ENCODE measurements around the gene PTDSS2. TPM values are rescaled to one million over a fixed set of nuclear protein-coding genes. Genes with fewer than 3 reads are reported as not detected.

The PTDSS2 gene
- total RNA-seq, 1 donor from 2014 or later: 31.1 TPM

GRCh38 chr11:476416-476815 lies 26.3 kb downstream of the PTDSS2 start:
- no peaks in the 10 kb centered on the region for H3K4me1 ChIP-seq
- H3K27me3 ChIP-seq: no peaks in the 10 kb centered on the region
- no peaks in the 10 kb centered on the region for H3K36me3 ChIP-seq
- no peak for TF ChIP-seq CTCF (IDR thresholded peaks at IDR 0.05)
- H3K9me3 ChIP-seq: no peaks in the 10 kb centered on the region
- no peak overlapping the region for H3K4me3 ChIP-seq
- no peak for ATAC-seq
- no peak for DNase-seq
- H3K27ac ChIP-seq: no peak overlapping the region
- intact Hi-C loops (cut with DNase I): no loop called here

- Histone ChIP-seq H3K36me3 (no peaks in the 10 kb centered on the region), H3K27me3 (no peaks in the 10 kb centered on the region), H3K27ac (no peak overlapping the region), H3K4me3 (no peak overlapping the region), H3K4me1 (no peaks in the 10 kb centered on the region), H3K9me3 (no peaks in the 10 kb centered on the region)
- intact Hi-C loops (cut with DNase I): no loop called here
- DNase-seq (no peak), ATAC-seq (no peak)
- TF ChIP-seq CTCF (IDR thresholded peaks at IDR 0.05): no peak
Observed at GRCh38 chr11:477052-477715, 27.1 kb downstream of the PTDSS2 start.

- TF ChIP-seq CTCF (IDR thresholded peaks at IDR 0.05): no peak
- DNase-seq (no peak), ATAC-seq (no peak)
- H3K4me3 ChIP-seq: no peak overlapping the region
- no peak overlapping the region for H3K27ac ChIP-seq
- H3K4me1 ChIP-seq: no peaks in the 10 kb centered on the region
- intact Hi-C loops (cut with DNase I): no loop called here
- no peaks in the 10 kb centered on the region for H3K27me3 ChIP-seq
- H3K36me3 ChIP-seq: no peaks in the 10 kb centered on the region
- H3K9me3 ChIP-seq: no peaks in the 10 kb centered on the region
Observed at GRCh38 chr11:479311-479710, 29.2 kb downstream of the PTDSS2 start.

- intact Hi-C loops (cut with DNase I): no loop called here
- Histone ChIP-seq H3K27ac (no peak overlapping the region), H3K36me3 (peaks cover 3% of the 10 kb centered on the region), H3K9me3 (no peaks in the 10 kb centered on the region), H3K4me1 (no peaks in the 10 kb centered on the region), H3K4me3 (no peak overlapping the region), H3K27me3 (no peaks in the 10 kb centered on the region)
- ATAC-seq: no peak
- no peak for TF ChIP-seq CTCF (IDR thresholded peaks at IDR 0.05)
- DNase-seq: no peak
Observed at GRCh38 chr11:484616-485015, 34.5 kb downstream of the PTDSS2 start.

GRCh38 chr11:486189-486588 lies 36.1 kb downstream of the PTDSS2 start:
- no peak for DNase-seq
- no peak overlapping the region for H3K27ac ChIP-seq
- no peak overlapping the region for H3K4me3 ChIP-seq
- no peaks in the 10 kb centered on the region for H3K27me3 ChIP-seq
- no peaks in the 10 kb centered on the region for H3K4me1 ChIP-seq
- intact Hi-C loops (cut with DNase I): no loop called here
- H3K36me3 ChIP-seq: peaks cover 14% of the 10 kb centered on the region
- no peak for TF ChIP-seq CTCF (IDR thresholded peaks at IDR 0.05)
- ATAC-seq: no peak
- H3K9me3 ChIP-seq: no peaks in the 10 kb centered on the region

GRCh38 chr11:487571-488021 lies 37.5 kb downstream of the PTDSS2 start:
- peaks cover 14% of the 10 kb centered on the region for H3K36me3 ChIP-seq

More at GRCh38 chr11:487571-488021, 37.5 kb downstream of the PTDSS2 start:
- Histone ChIP-seq H3K4me3 (no peak overlapping the region), H3K27ac (no peak overlapping the region), H3K27me3 (no peaks in the 10 kb centered on the region), H3K9me3 (no peaks in the 10 kb centered on the region), H3K4me1 (no peaks in the 10 kb centered on the region)
- DNase-seq (no peak), ATAC-seq (no peak)
- no peak for TF ChIP-seq CTCF (IDR thresholded peaks at IDR 0.05)
- intact Hi-C loops (cut with DNase I): no loop called here
